CD4-positive, alpha-beta T cell treated with Interleukin-6 at 100 ng/mL for 8 hours (primary cell): ENCODE measurements around the gene TMEM9B.
"Not testable (repeated sequence)": the region's sequence is repeated elsewhere in the genome, so short reads cannot be mapped to it uniquely, and the experiment has no call there.

Source experiments
- DNase-seq: peaks from one replicate; pipeline ENCODE4 v3.0.0-alpha.2; 2020; ENCODE audit warnings: mixed read lengths, low spot score

TMEM9B gene

GRCh38 chr11:8964324-8965320 is at the start of gene TMEM9B:
TMEM9B (minus strand) TSS chr11:8964442; CDS start chr11:8964313, 129 bp downstream.
- DNase-seq = peak; percentile 74

GRCh38 chr11:9013373-9013772 is 49.1 kb upstream of the TMEM9B start:
- DNase-seq = no peak

GRCh38 chr11:9009538-9009937 is 45.3 kb upstream of the TMEM9B start:
- not testable (repeated sequence) for DNase-seq

DNA sequence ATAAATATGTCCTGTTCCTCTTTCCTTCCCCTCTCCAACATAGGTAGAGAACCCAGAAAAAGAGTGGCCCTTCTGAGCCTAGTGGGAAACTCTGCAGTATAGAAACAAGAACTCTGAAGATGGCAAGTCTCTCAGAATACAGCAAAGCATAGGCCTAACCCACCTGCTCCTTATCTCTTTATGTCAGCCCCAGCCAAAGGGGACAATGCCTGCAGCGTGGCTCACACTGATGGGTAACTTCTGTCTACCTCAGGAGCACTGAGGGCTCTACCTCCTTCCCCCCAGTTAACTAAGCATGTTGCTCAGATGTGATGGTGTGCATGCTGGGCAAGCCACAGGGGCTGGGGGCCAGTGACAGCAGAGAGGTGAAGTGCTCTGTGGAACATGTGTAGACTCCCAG is 44.4 kb upstream of the TMEM9B start:
- DNase-seq = no peak

DNA sequence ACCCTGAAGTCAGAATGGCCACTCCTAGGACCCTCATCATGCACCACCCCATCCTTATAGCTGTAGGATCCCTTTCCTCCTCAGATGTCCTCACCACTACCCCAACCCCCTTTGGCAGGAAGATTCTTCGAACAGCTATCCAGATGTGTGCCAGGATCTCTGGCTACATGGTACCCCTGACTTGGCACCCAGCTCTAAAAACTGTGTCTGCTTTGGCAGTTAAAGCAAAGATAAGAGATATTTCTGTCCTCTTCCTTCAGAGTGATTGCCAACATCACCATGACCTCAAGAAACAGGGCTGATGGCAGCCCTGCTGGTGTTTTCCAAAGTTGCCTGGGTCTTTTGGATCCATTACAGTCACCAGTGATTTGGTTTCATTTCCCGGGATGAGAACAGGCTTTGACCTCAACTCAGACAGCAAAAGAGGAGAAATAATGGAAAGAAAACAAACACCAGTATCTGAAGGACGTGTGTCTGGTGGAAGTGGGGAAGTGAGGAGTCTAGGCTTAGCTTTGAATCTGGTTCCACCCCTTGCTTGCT is 43.8 kb upstream of the TMEM9B start:
- DNase-seq = no peak

- DNase-seq = no peak
Observed at GRCh38 chr11:9005087-9005486, 40.8 kb upstream of the TMEM9B start.

DNA sequence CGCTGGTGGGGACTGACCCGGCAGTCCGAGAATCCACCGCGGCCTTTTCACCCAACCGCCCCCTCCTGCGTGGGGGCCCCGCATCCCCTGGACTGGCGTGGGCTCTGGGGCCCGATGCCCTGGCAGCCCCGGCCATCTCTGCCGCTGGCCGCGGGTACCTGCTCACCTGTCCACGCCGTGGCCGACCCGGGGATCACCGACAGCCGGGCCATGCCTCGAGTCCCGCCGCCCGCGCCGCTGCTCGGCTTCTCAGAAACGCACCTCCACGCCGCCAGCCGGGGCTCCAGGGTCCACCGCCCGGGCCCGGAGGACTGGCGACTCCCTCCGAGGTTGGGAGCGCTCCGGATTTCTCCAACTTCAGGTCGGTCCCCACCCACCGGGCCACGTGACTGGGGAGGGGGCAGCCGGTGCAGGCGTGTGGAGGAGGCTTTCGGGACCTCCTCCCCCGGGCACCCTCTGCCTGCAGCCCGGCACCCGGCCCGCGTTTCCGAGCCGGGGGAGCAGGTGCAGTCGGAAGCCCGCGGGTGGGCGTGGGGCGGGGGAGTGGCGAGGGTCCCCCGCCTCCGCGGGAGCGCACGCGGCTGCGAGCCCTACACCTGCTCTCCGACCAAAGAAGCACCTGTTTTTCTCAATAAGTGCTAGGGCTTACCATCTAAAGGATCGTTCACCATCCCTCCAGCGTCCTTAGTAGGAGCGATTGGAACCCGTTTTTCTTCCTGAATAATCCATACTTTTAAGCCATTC is 40.1 kb upstream of the TMEM9B start:
- peak; percentile 9 for DNase-seq

DNA sequence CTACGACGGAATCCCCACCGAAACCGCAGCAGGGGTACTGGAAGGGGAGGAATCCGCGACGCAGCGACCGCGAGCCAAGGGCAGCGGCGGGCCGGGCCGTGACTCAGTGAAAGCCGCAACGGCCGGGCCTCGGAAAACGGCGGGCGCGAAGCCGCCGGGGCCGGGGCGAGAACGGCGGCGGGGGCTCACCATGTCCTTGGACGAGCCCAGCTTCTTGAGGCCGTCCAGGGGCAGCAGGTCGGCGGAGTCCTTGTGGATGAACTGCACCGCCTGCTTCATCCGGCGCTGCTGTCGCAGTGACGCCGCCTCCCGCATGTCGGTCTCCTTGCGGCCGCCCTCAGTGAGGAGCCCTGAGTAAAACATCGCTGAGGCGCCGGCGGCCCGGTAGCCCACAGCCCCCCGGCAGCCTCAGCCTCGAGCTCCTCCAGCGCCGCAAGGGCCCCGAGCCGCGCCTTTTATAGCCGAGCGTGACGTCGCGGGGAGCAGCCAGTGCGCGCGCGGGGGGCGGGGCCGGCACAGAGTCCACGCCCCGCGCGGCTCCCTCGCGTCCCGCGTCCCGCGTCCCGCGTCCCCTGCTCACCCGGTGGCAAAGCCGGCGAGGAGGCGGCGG is 39.4 kb upstream of the TMEM9B start, which contains the start of gene NRIP3:
NRIP3 (minus strand) TSS at position 429 of the 610 bp plus-strand sequence; CDS start at position 363, 66 bp downstream.
- peak; percentile 70 for DNase-seq

DNA sequence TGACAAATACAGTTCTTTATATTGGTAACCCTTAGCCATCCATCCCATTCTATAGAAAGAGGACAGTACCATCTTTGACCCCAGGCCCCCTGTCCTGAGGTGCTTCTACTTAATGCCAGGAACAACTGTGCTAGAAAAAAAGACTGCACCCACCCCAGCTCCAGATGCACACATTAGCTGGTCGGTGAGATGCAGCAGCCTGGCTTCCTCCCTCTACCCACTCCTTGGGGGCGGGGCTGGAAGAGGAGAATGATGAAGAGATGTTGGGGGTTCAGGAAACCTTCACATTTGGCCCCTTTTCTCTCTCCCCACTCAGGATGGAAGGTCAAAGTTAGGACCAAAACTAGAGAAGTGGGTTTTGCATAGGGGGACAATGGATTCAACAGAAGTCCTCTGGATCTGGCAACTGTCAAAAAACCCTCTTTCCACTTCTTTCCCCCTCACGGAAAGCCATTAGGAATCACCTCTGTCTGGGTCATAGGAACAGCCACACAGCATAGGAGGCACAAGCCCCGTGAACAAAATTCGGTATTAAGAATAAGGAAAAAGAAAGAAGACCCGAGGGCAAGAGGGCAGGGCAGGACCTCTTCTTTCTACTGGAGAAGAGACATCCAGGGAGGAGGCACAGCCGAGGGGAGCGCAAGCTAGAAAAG is 38.8 kb upstream of the TMEM9B start:
- DNase-seq = no peak

GRCh38 chr11:9001736-9002135 is 37.5 kb upstream of the TMEM9B start:
- DNase-seq = peak; percentile 37

DNA sequence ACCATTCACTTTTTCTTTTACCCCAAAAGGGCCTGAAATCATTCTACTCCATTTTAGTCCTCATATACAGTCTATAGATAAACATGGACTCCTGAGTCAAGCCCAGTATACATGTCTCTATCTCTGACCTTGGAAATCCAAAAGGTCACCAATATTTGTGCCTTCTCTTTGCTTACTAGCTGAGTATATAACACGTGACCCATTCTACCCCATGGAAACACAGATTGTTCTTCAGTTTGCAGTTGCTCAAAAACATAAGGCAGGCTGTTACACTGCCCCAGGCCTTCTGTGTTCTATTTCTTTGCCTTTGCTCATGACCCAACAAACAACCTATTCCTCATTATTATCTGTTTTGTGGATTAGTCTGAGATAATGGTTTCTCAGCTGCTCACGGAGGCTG is 33.8 kb upstream of the TMEM9B start:
- DNase-seq = no peak

- no peak for DNase-seq
Observed at GRCh38 chr11:8997451-8997850, 33.2 kb upstream of the TMEM9B start.

DNA sequence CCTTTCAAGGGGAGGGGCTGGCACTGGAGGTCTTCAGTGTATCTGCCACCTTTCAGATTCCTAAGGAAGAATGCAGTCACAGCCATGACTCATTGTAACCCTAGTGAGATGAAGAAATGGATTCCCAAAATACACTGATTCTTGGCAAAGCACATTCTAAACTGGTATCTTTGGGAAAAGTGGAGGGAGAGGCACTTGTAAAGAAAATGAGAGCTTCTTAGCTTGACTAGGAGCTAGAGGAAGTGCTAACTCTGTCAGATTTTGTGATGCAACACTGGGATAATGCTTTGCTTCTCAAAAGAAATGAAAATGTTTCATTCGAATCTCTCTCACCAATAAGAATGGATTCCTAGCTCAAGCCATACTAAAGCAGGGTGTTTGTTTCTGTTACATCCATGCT is 25.2 kb upstream of the TMEM9B start:
- DNase-seq = no peak

- DNase-seq = no peak
Observed at GRCh38 chr11:8988329-8989234, 24.3 kb upstream of the TMEM9B start.

- no peak for DNase-seq
Observed at GRCh38 chr11:8987446-8987845, 23.2 kb upstream of the TMEM9B start.

DNA sequence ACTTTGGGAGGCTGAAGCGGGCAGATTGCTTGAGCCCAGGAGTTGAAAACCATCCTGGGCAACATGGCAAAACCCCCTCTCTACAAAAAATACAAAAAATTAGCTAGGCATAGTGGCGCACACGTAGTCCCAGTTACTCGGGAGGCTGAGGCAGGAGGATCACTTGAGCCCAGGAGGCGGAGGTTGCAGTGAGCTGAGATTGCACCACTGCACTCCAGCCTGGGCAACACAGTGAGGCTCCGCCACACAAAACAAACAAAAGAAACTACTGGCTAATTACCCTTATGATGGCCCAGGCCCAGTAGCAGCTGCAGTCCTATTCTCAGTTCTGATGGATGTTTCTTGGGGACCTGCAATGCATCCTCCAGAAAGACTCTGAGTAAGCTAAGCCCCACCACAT is 22.5 kb upstream of the TMEM9B start:
- not testable (repeated sequence) for DNase-seq

GRCh38 chr11:8985462-8985861 is 21.2 kb upstream of the TMEM9B start:
- DNase-seq = no peak

GRCh38 chr11:8983552-8983951 is 19.3 kb upstream of the TMEM9B start:
- no peak for DNase-seq

DNA sequence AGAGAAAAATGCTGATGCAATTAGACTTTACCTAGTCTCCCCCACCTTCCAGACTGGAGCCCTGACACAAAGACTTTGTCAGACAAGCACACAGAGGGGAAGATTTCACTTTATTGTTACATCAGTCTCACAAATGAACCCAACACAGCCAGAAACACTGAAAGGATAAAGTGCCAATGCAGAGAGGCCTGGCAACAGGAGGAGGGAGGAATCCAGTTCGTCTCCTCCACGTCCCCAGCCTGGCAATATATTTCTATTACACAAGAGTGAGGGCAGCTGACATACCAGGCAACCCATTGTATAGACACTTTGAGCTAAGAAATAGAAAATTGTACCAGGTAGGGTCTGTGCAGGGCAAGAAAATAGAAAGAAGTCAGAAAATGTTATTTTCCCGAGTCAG is 16.2 kb upstream of the TMEM9B start:
- DNase-seq = no peak

- not testable (repeated sequence) for DNase-seq
Observed at GRCh38 chr11:8979365-8979764, 15.1 kb upstream of the TMEM9B start.

GRCh38 chr11:8973121-8973520 is 8.9 kb upstream of the TMEM9B start:
- DNase-seq = no peak
